Esophagus squamous epithelium (tissue), 5 donors: ENCODE results near the gene SEMG1. TPM values are rescaled to one million over a fixed set of nuclear protein-coding genes. Genes with fewer than 3 reads are reported as not detected.
A peak's percentile ranks its signal among the peaks of the same experiment; 100 is the strongest.

Experiments used
- DNase-seq: peaks from one replicate; lab custom pipeline; 2025; lab: John Stamatoyannopoulos, UW
- H3K27ac ChIP-seq, 4 donors: fragments of 200-600 bp; sonication (generic); one replicate each; pipeline ENCODE4 v1.5.1; 2016 to 2019; ENCODE audit warnings: mild to moderate bottlenecking in 1 of 4
- H3K27me3 ChIP-seq, 4 donors: fragments of 200-600 bp; sonication (generic); 1 replicate in 3 of 4; 2 replicates in 1 of 4; pipeline versions ENCODE4 v1.5.1 to v1.6.0; 2017 to 2021; ENCODE audit warnings: antibody characterized with exemption in 1 of 4
- H3K36me3 ChIP-seq, 3 donors: fragments of 200-600 bp; sonication (generic); one replicate each; pipeline ENCODE4 v1.5.1; 2016 to 2019
- H3K4me1 ChIP-seq, 3 donors: fragments of 200-600 bp; sonication (generic); one replicate each; pipeline ENCODE4 v1.5.1; 2017 to 2019
- H3K4me3 ChIP-seq, 4 donors: fragments of 200-600 bp; sonication (generic); 1 replicate in 3 of 4; 2 replicates in 1 of 4; pipeline ENCODE4 v1.5.1; 2016 to 2019; ENCODE audit warnings: mild to moderate bottlenecking in 2 of 4, moderate library complexity in 1 of 4
- H3K9me3 ChIP-seq, 3 donors: fragments of 200-600 bp; sonication (generic); one replicate each; pipeline ENCODE4 v1.5.1; 2016 to 2019
- POLR2A ChIP-seq, 4 donors: fragments of 450-650 bp; IDR thresholded peaks; one replicate each; pipeline ENCODE4 v1.6.1; 2017; ENCODE audit warnings: antibody characterized with exemption in 4 of 4, mild to moderate bottlenecking in 4 of 4, moderate library complexity in 3 of 4
- WGBS, 2 donors: methylation state at CpG; one replicate each; pipeline ENCODE4 v1.1.5; 2018; 5-methylcytosine and 5-hydroxymethylcytosine counted together
- intact Hi-C: fragments of 100-400 bp; cut with DNase I; formaldehyde crosslinking; loops from one replicate; pipeline ENCODE4 v1.15.0; 2022
- total RNA-seq, 4 donors: library from RNA; depleted of rRNA; stranded (reverse); fragments of >200 nt; gene quantifications; one replicate each; pipeline ENCODE4 v1.1.0, GENCODE V29; 2016
- TF ChIP-seq, protein P1 (sequence below), 6 experiments: fragments of 450-650 bp in 4 of 6; fragments of 200-600 bp in 2 of 6; sonication (generic) in 2 of 6; IDR thresholded peaks; one replicate each; pipeline ENCODE4 v1.5.1; 2016 to 2019; ENCODE audit warnings: antibody characterized with exemption in 6 of 6, mild to moderate bottlenecking in 4 of 6, moderate library complexity in 4 of 6
- donor health status: DM: yes; HTN: yes; CAD: no.

The SEMG1 gene
- total RNA-seq, 4 donors from 2014 or later = not detected

DNA sequence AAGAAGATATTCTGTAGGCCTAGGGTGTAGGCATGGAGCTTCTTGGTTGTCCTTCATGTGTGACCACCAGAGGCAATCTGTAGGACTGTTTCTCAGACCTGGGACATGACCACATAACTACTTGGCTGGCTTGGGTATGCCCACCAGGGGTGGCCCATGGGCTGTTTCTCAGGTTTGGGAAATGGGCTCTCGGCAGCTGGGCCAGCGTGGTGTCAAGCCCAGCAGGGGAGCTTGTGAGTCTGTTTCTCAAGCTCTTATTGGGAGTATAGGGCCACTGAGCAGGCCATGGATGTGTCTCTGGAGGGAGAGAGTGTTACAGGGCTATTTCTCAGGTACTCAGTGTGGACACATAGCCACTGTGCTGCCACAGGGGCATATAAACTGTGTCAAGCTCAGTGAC is 11.8 kb downstream of the SEMG1 start:
- 100% methylated on average over 1 of the region's 2 CpGs; no CpG with 5 or more reads in 1 of the 2 donors for WGBS, 2 donors

GRCh38 chr20:45221076-45221475 is 14.2 kb downstream of the SEMG1 start, which contains the start of gene SEMG2:
Gene SEMG2, plus strand, starts transcription at chr20:45221373. Its CDS starts 17 bp downstream, at chr20:45221390.
- no peak for DNase-seq
- Histone ChIP-seq H3K27ac (no peak within 1 kb of the TSS), H3K36me3 (no peaks in the 10 kb centered on the region), H3K4me3 (no peak within 1 kb of the TSS), H3K9me3 (no peaks in the 10 kb centered on the region), H3K4me1 (no peaks in the 10 kb centered on the region), H3K27me3 (peaks cover 0 to 46% (median 0%) of the 10 kb centered on the region in 4 donors)
- intact Hi-C loops = no loop called here
- WGBS, 2 donors = 91 to 95% methylated on average over 4 of the region's 4 CpGs
- TF ChIP-seq, protein P1, sequence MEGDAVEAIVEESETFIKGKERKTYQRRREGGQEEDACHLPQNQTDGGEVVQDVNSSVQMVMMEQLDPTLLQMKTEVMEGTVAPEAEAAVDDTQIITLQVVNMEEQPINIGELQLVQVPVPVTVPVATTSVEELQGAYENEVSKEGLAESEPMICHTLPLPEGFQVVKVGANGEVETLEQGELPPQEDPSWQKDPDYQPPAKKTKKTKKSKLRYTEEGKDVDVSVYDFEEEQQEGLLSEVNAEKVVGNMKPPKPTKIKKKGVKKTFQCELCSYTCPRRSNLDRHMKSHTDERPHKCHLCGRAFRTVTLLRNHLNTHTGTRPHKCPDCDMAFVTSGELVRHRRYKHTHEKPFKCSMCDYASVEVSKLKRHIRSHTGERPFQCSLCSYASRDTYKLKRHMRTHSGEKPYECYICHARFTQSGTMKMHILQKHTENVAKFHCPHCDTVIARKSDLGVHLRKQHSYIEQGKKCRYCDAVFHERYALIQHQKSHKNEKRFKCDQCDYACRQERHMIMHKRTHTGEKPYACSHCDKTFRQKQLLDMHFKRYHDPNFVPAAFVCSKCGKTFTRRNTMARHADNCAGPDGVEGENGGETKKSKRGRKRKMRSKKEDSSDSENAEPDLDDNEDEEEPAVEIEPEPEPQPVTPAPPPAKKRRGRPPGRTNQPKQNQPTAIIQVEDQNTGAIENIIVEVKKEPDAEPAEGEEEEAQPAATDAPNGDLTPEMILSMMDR (IDR thresholded peaks at IDR 0.05) = no peak

More for the DNA sequence above, 11.8 kb downstream of the SEMG1 start:
- H3K4me1 ChIP-seq = no peaks in the 10 kb centered on the region
- H3K27ac ChIP-seq = no peak overlapping the region
- no peak for TF ChIP-seq POLR2A (IDR thresholded peaks at IDR 0.05)
- TF ChIP-seq, protein P1 (IDR thresholded peaks at IDR 0.05) = no peak
- peaks cover 0 to 33% (median 0%) of the 10 kb centered on the region in 4 donors for H3K27me3 ChIP-seq
- no peaks in the 10 kb centered on the region for H3K36me3 ChIP-seq
- intact Hi-C loops = no loop called here
- no peak overlapping the region for H3K4me3 ChIP-seq
- no peaks in the 10 kb centered on the region for H3K9me3 ChIP-seq
- DNase-seq = no peak

DNA sequence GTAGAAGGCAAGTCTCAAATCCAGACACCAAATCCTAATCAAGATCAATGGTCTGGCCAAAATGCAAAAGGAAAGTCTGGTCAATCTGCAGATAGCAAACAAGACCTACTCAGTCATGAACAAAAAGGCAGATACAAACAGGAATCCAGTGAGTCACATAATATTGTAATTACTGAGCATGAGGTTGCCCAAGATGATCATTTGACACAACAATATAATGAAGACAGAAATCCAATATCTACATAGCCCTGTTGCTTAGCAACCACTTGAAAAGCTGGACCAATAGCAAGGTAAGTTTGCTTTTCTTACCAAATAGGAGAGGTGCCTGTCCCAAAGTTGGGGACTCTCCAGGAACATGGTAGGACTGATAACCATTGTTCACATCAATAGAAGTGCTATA is 16.3 kb downstream of the SEMG1 start:
- Histone ChIP-seq H3K27me3 (peaks cover 0 to 59% (median 0%) of the 10 kb centered on the region in 4 donors), H3K4me3 (no peak overlapping the region), H3K27ac (no peak overlapping the region), H3K9me3 (no peaks in the 10 kb centered on the region), H3K36me3 (no peaks in the 10 kb centered on the region), H3K4me1 (no peaks in the 10 kb centered on the region)
- DNase-seq = no peak
- intact Hi-C loops = no loop called here
- TF ChIP-seq, protein P1 (IDR thresholded peaks at IDR 0.05) = no peak

DNA sequence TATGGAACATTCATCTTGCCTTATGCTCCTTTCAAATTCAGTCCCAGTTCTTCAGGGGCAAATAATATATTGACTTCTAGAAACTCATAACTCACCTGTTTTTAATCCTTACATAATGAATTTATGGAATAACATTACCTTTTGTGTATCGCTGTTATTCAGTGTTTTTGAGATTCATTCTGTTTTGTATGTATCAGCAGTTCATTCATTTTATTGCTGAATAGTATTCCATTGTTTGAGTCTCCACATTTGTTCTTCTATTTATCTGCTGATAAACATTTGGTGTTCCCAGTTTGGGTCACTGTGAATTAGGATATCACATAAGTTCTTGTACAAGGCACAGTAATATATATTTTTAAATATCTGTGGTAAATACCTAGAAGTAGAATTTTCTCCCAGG is 19.5 kb downstream of the SEMG1 start:
- H3K4me3 ChIP-seq = no peak overlapping the region
- no peak overlapping the region for H3K27ac ChIP-seq
- intact Hi-C loops = no loop called here
- TF ChIP-seq, protein P1 (IDR thresholded peaks at IDR 0.05) = no peak
- no peak for TF ChIP-seq POLR2A (IDR thresholded peaks at IDR 0.05)
- DNase-seq = no peak
- no peaks in the 10 kb centered on the region for H3K36me3 ChIP-seq
- H3K9me3 ChIP-seq = no peaks in the 10 kb centered on the region
- peaks cover 0 to 89% (median 0%) of the 10 kb centered on the region in 4 donors for H3K27me3 ChIP-seq
- 68 to 84% methylated on average over 1 of the region's 1 CpG for WGBS, 2 donors
- no peaks in the 10 kb centered on the region for H3K4me1 ChIP-seq

GRCh38 chr20:45229264-45230056 is 22.6 kb downstream of the SEMG1 start:
- H3K27ac ChIP-seq = no peak overlapping the region
- DNase-seq = no peak
- H3K36me3 ChIP-seq = no peaks in the 10 kb centered on the region
- 57 to 62% methylated on average over 9 to 12 of the region's 18 CpGs for WGBS, 2 donors
- H3K4me3 ChIP-seq = no peak overlapping the region
- H3K9me3 ChIP-seq = no peaks in the 10 kb centered on the region
- TF ChIP-seq POLR2A (IDR thresholded peaks at IDR 0.05) = no peak
- TF ChIP-seq, protein P1 (IDR thresholded peaks at IDR 0.05) = peak in 5 of 6 experiments; percentile 38 to 90 (median 66)
- no peaks in the 10 kb centered on the region for H3K4me1 ChIP-seq
- intact Hi-C loops = no loop called here
- H3K27me3 ChIP-seq = peaks cover 0 to 73% (median 0%) of the 10 kb centered on the region in 4 donors
